Astrocyte (in vitro differentiated cells and primary cell): ENCODE results near the gene NDUFA3.
A peak's percentile ranks its signal among the peaks of the same experiment; 100 is the strongest.

Source experiments
- CTCF ChIP-seq: IDR thresholded peaks from 2 replicates; pipeline ENCODE4 v1.5.1; 2011; ENCODE audit warnings: low read depth, mild to moderate bottlenecking, inconsistent platforms, low read length, moderate library complexity; ENCODE audit not compliant: insufficient read depth
- EZH2 ChIP-seq: IDR thresholded peaks from 2 replicates; pipeline ENCODE4 v1.6.1; 2012; ENCODE audit warnings: mild to moderate bottlenecking, low read length, inconsistent platforms; ENCODE audit not compliant: insufficient read depth

- TF ChIP-seq CTCF (peak; percentile 9), EZH2 (no peak)
These were observed 6.0 kb upstream of the NDUFA3 start for GRCh38 chr19:54096617-54097106.
